ENCODE results near the gene SPATA24. TPM values are rescaled to one million over a fixed set of nuclear protein-coding genes. Genes with fewer than 3 reads are reported as not detected.
"Not testable (repeated sequence)": the region's sequence is repeated elsewhere in the genome, so short reads cannot be mapped to it uniquely, and the experiment has no call there.

The SPATA24 gene
- total RNA-seq, 1 donor = 3.9 TPM

GRCh38 chr5:139410993-139411828, 7.3 kb upstream of the SPATA24 start:
- TF ChIP-seq CTCF (IDR thresholded peaks at IDR 0.05; ENCODE audit: insufficient read depth, low read depth, low read length) = no peak
- H3K4me3 ChIP-seq (ENCODE audit: low read depth, low read length) = no peak overlapping the region
- DNase-seq (ENCODE audit: low read depth) = peak; percentile 87

GRCh38 chr5:139410121-139410992, 6.5 kb upstream of the SPATA24 start:
- no peak for DNase-seq (ENCODE audit: low read depth)
- no peak for TF ChIP-seq CTCF (IDR thresholded peaks at IDR 0.05; ENCODE audit: insufficient read depth, low read depth, low read length)
- H3K4me3 ChIP-seq (ENCODE audit: low read depth, low read length) = no peak overlapping the region

- H3K4me3 ChIP-seq (ENCODE audit: low read depth, low read length); DNase-seq (ENCODE audit: low read depth): not testable (repeated sequence)
Measured at GRCh38 chr5:139409116-139409515, 5.2 kb upstream of the SPATA24 start.

- no peak overlapping the region for H3K4me3 ChIP-seq (ENCODE audit: low read depth, low read length)
- no peak for DNase-seq (ENCODE audit: low read depth)
- TF ChIP-seq CTCF (IDR thresholded peaks at IDR 0.05; ENCODE audit: insufficient read depth, low read depth, low read length) = no peak
Measured at GRCh38 chr5:139408191-139408590, 4.3 kb upstream of the SPATA24 start.

- no peak for TF ChIP-seq CTCF (IDR thresholded peaks at IDR 0.05; ENCODE audit: insufficient read depth, low read depth, low read length)
- no peak for DNase-seq (ENCODE audit: low read depth)
- no peak overlapping the region for H3K4me3 ChIP-seq (ENCODE audit: low read depth, low read length)
Measured at GRCh38 chr5:139407517-139407916, 3.6 kb upstream of the SPATA24 start.

DNA sequence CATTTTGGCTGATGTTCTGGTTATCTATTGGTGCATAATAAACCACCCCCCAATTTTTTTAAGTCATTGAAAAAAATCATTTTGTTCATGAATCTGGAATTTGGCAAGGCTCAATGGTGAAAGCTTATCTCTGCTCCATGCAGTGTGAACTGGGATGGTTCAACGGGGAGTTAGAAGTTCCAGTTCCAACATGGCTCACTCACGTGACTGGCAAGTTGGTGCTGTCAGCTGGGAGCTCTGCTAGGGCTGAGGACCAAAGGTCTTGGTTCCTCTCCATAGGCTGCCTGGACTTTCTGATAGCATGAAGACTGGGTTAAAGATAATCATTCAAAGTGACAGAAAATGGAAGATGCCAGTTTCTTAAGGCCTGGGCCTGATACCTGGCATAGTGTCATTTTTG, 3.1 kb upstream of the SPATA24 start:
- TF ChIP-seq CTCF (IDR thresholded peaks at IDR 0.05; ENCODE audit: insufficient read depth, low read depth, low read length) = no peak
- H3K4me3 ChIP-seq (ENCODE audit: low read depth, low read length) = no peak overlapping the region
- DNase-seq (ENCODE audit: low read depth) = no peak

DNA sequence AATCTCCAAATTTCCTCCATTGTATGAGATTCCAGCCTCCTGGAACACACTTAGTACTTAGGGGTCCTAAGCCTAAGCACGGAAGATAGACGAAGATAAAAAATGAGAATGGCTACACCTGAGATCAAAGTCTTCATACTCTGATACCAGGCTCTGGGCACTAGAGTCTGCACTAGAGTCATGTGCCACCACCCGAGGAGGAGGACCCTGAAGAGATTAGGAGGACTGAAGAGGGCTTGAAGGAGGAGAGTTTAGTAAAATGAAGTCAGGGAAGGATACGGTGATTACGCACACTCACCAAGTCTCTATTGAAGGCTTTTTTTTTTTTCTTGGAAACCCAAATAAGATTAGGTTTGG, 573 bp upstream of the SPATA24 start:
- peak overlapping the region; percentile 10 for H3K4me3 ChIP-seq (ENCODE audit: low read depth, low read length)
- no peak for TF ChIP-seq CTCF (IDR thresholded peaks at IDR 0.05; ENCODE audit: insufficient read depth, low read depth, low read length)
- DNase-seq (ENCODE audit: low read depth) = no peak

Measured in fibroblast of villous mesenchyme (primary cell).